Measurements from ENCODE around the gene CPM. TPM values are rescaled to one million over a fixed set of nuclear protein-coding genes. Genes with fewer than 3 reads are reported as not detected.

CPM gene
- total RNA-seq, 3 donors from 2014 or later (not counting 1 experiment from before 2014, with no cell fraction given), result 0.25 to 1.6 (median 0.68) TPM

DNA sequence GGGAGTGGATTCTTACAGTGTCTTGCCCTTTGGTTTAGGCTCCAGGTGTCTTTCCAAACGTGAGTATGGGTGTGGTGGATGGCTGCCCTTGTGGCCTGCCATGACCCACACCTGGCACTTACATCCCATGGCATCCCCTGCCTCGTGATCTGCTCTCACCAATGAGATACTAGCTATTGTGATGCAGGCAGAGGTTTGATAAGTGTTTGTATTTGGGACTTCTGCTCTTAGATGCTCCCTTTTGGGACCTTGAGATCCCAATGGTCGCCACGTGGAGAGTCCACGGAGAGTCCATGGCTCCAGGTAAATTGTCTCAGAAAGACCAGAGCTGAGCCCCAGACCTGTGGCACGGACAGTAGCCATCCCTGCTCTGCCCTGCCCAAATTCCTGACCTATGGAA is 62.5 kb downstream of the CPM start:
- ATAC-seq (no peak), DNase-seq (no peak)
- H3K4me1 Mint-ChIP-seq, result no peaks in the 10 kb centered on the region
- Histone ChIP-seq H3K27me3 (ENCODE audit: control insufficient read depth, insufficient read depth, low read length) (no peaks in the 10 kb centered on the region), H3K27ac (ENCODE audit: low read length) (no peak overlapping the region), H3K4me3 (ENCODE audit: low read length) (no peak overlapping the region), H3K4me1 (ENCODE audit: control insufficient read depth, insufficient read depth, low read length) (no peaks in the 10 kb centered on the region), H3K36me3 (ENCODE audit: control insufficient read depth, insufficient read depth, low read length) (no peaks in the 10 kb centered on the region), H3K9me3 (ENCODE audit: control insufficient read depth, insufficient read depth, low read length) (no peaks in the 10 kb centered on the region)
- TF ChIP-seq, protein P1, sequence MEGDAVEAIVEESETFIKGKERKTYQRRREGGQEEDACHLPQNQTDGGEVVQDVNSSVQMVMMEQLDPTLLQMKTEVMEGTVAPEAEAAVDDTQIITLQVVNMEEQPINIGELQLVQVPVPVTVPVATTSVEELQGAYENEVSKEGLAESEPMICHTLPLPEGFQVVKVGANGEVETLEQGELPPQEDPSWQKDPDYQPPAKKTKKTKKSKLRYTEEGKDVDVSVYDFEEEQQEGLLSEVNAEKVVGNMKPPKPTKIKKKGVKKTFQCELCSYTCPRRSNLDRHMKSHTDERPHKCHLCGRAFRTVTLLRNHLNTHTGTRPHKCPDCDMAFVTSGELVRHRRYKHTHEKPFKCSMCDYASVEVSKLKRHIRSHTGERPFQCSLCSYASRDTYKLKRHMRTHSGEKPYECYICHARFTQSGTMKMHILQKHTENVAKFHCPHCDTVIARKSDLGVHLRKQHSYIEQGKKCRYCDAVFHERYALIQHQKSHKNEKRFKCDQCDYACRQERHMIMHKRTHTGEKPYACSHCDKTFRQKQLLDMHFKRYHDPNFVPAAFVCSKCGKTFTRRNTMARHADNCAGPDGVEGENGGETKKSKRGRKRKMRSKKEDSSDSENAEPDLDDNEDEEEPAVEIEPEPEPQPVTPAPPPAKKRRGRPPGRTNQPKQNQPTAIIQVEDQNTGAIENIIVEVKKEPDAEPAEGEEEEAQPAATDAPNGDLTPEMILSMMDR (IDR thresholded peaks at IDR 0.05), result no peak
- peaks cover 0 to 10% of the 10 kb centered on the region in 2 donors for H3K27me3 Mint-ChIP-seq (ENCODE audit: low read depth in 2 of 2)
- intact Hi-C loops (cut with micrococcal nuclease), result no loop called here
- WGBS (ENCODE audit: insufficient coverage), result 76% methylated on average over 6 of the region's 6 CpGs
- H3K27ac Mint-ChIP-seq, result no peak overlapping the region
- no peaks in the 10 kb centered on the region for H3K9me3 Mint-ChIP-seq
- H3K36me3 Mint-ChIP-seq, result no peaks in the 10 kb centered on the region
- H3K4me3 Mint-ChIP-seq, result no peak overlapping the region

DNA sequence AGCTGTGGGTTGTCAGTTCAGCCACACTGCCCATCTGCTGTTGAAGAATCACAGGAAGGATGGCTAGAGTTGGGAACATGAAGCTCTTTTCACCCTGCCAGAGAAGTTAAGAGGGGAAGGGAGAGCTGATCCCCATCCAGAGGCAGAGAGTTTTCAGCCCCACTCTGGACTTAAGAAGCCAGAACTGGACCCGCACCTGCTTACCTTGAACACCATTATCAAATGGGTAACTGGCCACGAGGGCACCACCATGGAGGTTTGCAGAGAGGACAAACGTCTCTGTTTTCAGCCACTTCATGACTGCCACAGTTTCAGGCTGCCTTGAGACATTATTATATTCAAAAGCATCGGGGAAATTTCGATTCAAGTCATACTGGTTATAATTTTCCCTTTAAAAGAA is 63.0 kb downstream of the CPM start:
- intact Hi-C loops (cut with micrococcal nuclease), result no loop called here
- Histone ChIP-seq H3K36me3 (ENCODE audit: control insufficient read depth, insufficient read depth, low read length) (no peaks in the 10 kb centered on the region), H3K9me3 (ENCODE audit: control insufficient read depth, insufficient read depth, low read length) (no peaks in the 10 kb centered on the region), H3K4me3 (ENCODE audit: low read length) (no peak overlapping the region), H3K27ac (ENCODE audit: low read length) (no peak overlapping the region), H3K4me1 (ENCODE audit: control insufficient read depth, insufficient read depth, low read length) (no peaks in the 10 kb centered on the region), H3K27me3 (ENCODE audit: control insufficient read depth, insufficient read depth, low read length) (no peaks in the 10 kb centered on the region)
- DNase-seq, result no peak
- no peak overlapping the region for H3K27ac Mint-ChIP-seq
- ATAC-seq, result no peak
- no peaks in the 10 kb centered on the region for H3K36me3 Mint-ChIP-seq
- 83% methylated on average over 5 of the region's 5 CpGs for WGBS (ENCODE audit: insufficient coverage)
- H3K27me3 Mint-ChIP-seq (ENCODE audit: low read depth in 2 of 2), result peaks cover 0 to 10% of the 10 kb centered on the region in 2 donors
- H3K4me3 Mint-ChIP-seq, result no peak overlapping the region
- TF ChIP-seq, protein P1 (IDR thresholded peaks at IDR 0.05), result no peak
- H3K9me3 Mint-ChIP-seq, result no peaks in the 10 kb centered on the region
- H3K4me1 Mint-ChIP-seq, result no peaks in the 10 kb centered on the region

DNA sequence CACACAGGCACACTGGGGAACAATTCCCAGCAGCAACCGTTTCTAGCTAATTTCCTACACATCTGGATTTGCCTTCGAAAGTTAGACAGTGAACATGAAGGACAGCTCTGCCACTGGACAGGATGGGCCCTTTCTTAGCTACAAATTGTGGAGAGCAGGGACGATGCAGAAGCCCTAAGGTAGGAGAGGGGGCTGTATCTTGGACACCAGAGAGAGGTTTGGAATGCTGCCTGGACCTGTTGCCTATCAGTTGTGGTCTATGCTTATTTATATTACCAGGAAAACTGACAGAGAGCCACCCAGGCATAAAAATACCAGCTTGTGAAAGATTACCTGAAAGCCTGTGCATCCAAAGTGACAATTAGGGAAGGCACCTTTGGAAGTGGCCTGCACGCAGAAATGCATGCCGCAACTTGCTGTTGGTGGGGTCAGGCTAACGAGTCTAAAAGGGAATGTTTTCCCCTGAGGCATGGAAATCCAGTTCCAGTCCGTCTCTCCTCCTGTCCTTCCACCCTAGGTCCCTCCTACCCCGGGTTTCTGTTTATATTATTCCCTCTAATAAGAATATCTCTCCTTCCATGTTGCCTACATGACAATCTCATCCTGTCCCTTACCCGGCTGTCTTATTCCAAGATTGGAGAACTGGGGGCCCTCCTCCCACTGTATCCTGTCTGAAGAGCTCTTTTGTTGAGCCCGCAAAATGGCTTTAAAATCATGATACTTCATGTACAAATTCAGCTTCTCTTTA is 64.8 kb downstream of the CPM start:
- Histone ChIP-seq H3K27ac (ENCODE audit: low read length) (no peak overlapping the region), H3K4me1 (ENCODE audit: control insufficient read depth, insufficient read depth, low read length) (no peaks in the 10 kb centered on the region), H3K4me3 (ENCODE audit: low read length) (no peak overlapping the region), H3K9me3 (ENCODE audit: control insufficient read depth, insufficient read depth, low read length) (no peaks in the 10 kb centered on the region), H3K36me3 (ENCODE audit: control insufficient read depth, insufficient read depth, low read length) (no peaks in the 10 kb centered on the region), H3K27me3 (ENCODE audit: control insufficient read depth, insufficient read depth, low read length) (no peaks in the 10 kb centered on the region)
- whole genome bisulfite sequencing (ENCODE audit: insufficient coverage), result 91% methylated on average over 10 of the region's 10 CpGs
- ATAC-seq, result no peak
- intact Hi-C loops (cut with micrococcal nuclease), result no loop called here
- H3K4me3 Mint-ChIP-seq, result no peak overlapping the region
- H3K36me3 Mint-ChIP-seq, result no peaks in the 10 kb centered on the region
- TF ChIP-seq, protein P1 (IDR thresholded peaks at IDR 0.05), result no peak
- H3K27ac Mint-ChIP-seq, result no peak overlapping the region
- H3K9me3 Mint-ChIP-seq, result no peaks in the 10 kb centered on the region
- no peak for DNase-seq
- H3K4me1 Mint-ChIP-seq, result no peaks in the 10 kb centered on the region
- H3K27me3 Mint-ChIP-seq (ENCODE audit: low read depth in 2 of 2), result peaks cover 0 to 6% of the 10 kb centered on the region in 2 donors

DNA sequence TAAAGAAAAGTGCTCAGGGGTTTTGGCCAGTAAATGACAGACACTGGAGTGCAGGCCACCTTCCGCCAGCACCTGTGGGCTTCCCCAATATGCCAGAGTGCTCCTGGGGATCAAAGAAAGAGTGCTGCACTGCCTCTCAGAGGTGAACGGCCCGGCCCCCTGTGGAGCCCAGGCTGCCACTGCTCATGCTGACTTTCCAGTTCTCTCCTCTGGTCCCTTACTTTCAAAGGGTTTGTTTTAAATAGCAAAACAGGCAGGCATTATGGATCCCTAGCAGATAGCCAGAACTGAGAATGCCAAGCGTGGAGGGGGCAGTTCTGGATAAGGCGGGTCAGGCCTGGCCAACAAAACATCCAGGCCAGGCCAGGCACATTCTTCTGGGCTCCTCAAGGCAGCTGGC is 65.4 kb downstream of the CPM start:
- ATAC-seq (no peak), DNase-seq (no peak)
- no peaks in the 10 kb centered on the region for H3K27me3 ChIP-seq (ENCODE audit: control insufficient read depth, insufficient read depth, low read length)
- Mint-ChIP-seq H3K4me1 (no peaks in the 10 kb centered on the region), H3K9me3 (no peaks in the 10 kb centered on the region), H3K27me3 (ENCODE audit: low read depth in 2 of 2) (peaks cover 0 to 6% of the 10 kb centered on the region in 2 donors), H3K27ac (no peak overlapping the region), H3K36me3 (no peaks in the 10 kb centered on the region), H3K4me3 (no peak overlapping the region)
- TF ChIP-seq, protein P1 (IDR thresholded peaks at IDR 0.05), result no peak
- H3K4me3 ChIP-seq (ENCODE audit: low read length), result no peak overlapping the region
- 94% methylated on average over 5 of the region's 5 CpGs for WGBS (ENCODE audit: insufficient coverage)
- no peak overlapping the region for H3K27ac ChIP-seq (ENCODE audit: low read length)
- H3K4me1 ChIP-seq (ENCODE audit: control insufficient read depth, insufficient read depth, low read length), result no peaks in the 10 kb centered on the region
- intact Hi-C loops (cut with micrococcal nuclease), result no loop called here
- no peaks in the 10 kb centered on the region for H3K9me3 ChIP-seq (ENCODE audit: control insufficient read depth, insufficient read depth, low read length)
- no peaks in the 10 kb centered on the region for H3K36me3 ChIP-seq (ENCODE audit: control insufficient read depth, insufficient read depth, low read length)

Data from natural killer cell (primary cell).